Adipose tissue (tissue), 3 donors: Measurements from ENCODE around the gene MMD2. TPM values are rescaled to one million over a fixed set of nuclear protein-coding genes. Genes with fewer than 3 reads are reported as not detected.

Experiments
- H3K27ac ChIP-seq: one replicate; pipeline ENCODE4 v1.5.1; 2013; ENCODE audit warnings: low read depth, low read length
- WGBS, 3 donors: extraction: QIAGEN DNeasy Blood & Tissue Kit; methylation state at CpG; one replicate each; pipeline ENCODE4 v1.1.7; 2013; 5-methylcytosine and 5-hydroxymethylcytosine counted together
- polyA plus RNA-seq, 3 donors: library from polyadenylated mRNA; stranded (reverse); fragments of 200-250 nt; gene quantifications; one replicate each; pipeline ENCODE4 v1.2.3, GENCODE V29; 2013
- donor health status: healthy with polysubstance abuse.
- donor health status: Bipolar disorder and iron deficiency.
- donor health status: healthy.

Gene MMD2
- polyA plus RNA-seq, 3 donors, result not detected

DNA sequence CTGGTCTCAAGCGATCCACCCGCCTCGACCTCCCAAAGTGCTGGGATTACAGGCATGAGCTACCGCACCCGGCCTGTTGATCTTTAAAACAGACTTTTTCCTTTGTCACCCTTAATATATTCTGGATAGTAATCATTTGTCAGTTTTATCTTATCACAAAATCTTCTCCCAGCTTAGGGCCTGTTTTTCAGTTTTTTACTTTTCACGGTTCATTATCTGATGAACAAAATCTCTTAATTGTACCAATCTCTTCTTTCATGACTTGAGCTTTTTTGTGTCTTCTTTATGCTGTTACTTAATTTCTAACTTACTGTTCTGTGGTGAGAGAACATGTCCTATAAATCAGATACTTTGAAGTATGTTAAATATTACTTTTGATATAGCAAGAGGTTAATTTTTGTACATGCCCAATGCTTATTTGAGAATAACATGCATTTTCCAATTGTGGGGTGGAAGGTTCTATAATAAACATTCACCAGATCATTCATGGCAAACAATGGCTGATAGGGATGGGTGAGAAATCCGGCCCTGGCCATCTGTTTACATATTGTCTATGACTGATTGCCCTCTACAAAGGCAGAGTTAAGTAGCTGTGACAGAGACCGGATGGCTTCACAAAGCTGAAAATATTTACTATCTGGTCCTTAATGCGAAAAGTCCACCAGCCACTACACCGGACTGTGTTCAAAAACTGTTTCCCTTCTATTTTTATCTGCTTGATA lies 102.5 kb downstream of the MMD2 start:
- WGBS, 3 donors, result 75 to 84% (median 80%) methylated on average over 10 of the region's 10 CpGs
- H3K27ac ChIP-seq, result no peak overlapping the region

Other genes with a start within 250 kb of the MMD2 start
- 10 to 100 TPM; 19.6 to 41.5 (median 35.0) TPM for gene AP5Z1, start 183.6 kb downstream of the MMD2 start, polyA plus RNA-seq
- not detected for gene PAPOLB, start 97.2 kb downstream of the MMD2 start, polyA plus RNA-seq
- 1 to 10 TPM; 1.9 to 6.2 (median 3.2) TPM for gene RADIL, start 75.5 kb downstream of the MMD2 start, polyA plus RNA-seq
- 1 to 10 TPM; 2.1 to 2.9 (median 2.8) TPM for gene RBAK, start 86.7 kb upstream of the MMD2 start, polyA plus RNA-seq
- 10 to 100 TPM; 22.9 to 39.7 (median 29.4) TPM for gene WIPI2, start 231.0 kb upstream of the MMD2 start, polyA plus RNA-seq